ENCODE measurements around the gene EFCC1.
"Not testable (repeated sequence)": the region's sequence is repeated elsewhere in the genome, so short reads cannot be mapped to it uniquely, and the experiment has no call there.

The EFCC1 gene

DNA sequence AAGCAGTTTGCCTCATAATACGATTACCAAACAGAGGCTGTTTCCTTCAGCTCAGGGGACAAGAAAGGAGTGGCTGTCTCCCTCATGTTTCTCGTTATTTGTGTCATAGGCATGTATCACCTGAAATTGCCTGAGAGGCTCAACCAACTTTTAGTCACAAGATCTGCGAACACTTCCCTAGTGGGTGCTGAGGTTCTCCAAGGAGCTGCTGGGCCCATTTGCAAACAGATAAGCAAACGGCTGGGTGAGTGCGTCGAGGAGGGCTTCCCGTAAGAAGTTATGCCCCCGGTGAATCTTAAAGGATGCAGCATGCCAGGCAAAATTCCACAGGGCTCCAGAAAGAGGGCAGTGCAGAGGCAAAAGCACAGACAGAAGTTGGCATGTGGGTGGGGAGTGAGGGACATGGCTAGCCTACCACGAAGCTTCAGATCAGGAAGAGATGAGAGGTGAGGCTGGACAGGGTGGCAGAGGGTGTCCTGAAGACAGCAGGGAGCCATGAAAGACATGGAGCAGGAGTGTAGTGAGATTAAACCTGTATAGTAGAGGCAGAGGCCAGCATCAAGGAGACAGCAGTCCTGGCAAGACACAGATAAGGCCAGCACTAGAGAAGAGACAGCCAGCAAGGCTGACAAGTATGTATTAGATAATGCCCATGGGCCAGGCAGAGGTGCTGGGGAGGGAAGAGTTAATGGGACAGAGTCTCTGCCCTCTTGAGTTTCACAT is 55.5 kb downstream of the EFCC1 start:
- no peak for DNase-seq

DNA sequence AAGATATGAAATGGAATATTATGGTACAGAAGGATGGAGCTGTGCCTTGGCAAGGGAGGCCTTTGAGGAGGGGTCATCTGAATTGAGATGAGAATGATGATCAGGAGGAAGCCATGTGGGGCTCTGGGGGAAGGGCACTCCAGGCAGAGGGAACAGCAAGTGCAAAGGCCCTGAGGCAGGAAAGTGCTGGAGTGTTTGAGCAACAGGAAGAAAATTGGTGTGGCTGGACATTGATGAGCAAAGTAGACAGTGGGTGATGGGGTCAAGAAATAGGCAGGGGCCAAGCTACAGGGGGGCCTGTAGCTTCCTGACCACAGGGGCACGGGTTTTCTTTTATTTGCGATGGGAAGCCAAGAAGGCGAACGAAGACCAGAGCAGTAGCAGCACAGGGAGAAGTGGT is 56.1 kb downstream of the EFCC1 start:
- DNase-seq = no peak

- no peak for DNase-seq
Measured at GRCh38 chr3:129058441-129059200, 57.5 kb downstream of the EFCC1 start.

GRCh38 chr3:129059311-129059958 is 58.3 kb downstream of the EFCC1 start:
- DNase-seq = no peak

DNA sequence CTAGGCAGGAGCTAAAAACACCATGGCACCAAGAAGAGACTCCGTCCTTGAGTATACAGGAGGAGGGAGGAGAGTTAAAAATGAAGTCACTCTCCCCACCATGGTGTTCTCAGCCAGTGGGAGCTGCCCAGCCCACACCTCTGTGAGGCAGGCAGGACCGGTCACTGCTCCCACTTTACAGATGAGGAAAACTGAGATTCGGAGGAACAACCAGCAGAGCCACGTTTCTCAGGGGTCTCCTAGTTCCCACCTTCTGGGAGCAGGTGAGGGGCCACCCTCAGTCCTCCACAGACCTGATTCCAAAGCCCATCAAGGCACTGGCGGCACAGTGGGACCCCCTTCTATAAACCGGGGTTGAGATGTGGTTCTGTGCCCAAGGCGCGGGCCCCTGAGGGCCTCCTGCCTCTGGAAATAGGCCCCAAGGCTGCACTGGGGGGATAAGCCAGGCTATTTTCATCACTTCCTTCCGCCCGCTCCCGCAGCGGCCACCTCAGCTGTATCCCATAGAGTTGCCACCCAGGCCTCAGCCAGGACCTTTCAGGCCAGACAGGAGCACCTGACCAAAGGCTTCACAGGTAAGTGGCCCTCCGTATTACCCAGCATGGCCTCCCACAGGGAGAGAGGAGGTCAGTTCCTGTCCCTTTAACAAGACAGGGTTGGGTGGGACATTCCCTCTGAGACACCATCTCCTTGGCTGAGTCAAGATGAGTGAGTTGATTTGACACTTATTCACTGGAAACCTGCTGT is 59.3 kb downstream of the EFCC1 start, which contains the start of gene GP9:
GP9 (plus strand) TSS at position 504 of the 747 bp plus-strand sequence. CDS start 961 bp downstream, outside the sequence.
- DNase-seq = no peak

- no peak for DNase-seq
Measured at GRCh38 chr3:129061023-129061887, 60.2 kb downstream of the EFCC1 start.

DNA sequence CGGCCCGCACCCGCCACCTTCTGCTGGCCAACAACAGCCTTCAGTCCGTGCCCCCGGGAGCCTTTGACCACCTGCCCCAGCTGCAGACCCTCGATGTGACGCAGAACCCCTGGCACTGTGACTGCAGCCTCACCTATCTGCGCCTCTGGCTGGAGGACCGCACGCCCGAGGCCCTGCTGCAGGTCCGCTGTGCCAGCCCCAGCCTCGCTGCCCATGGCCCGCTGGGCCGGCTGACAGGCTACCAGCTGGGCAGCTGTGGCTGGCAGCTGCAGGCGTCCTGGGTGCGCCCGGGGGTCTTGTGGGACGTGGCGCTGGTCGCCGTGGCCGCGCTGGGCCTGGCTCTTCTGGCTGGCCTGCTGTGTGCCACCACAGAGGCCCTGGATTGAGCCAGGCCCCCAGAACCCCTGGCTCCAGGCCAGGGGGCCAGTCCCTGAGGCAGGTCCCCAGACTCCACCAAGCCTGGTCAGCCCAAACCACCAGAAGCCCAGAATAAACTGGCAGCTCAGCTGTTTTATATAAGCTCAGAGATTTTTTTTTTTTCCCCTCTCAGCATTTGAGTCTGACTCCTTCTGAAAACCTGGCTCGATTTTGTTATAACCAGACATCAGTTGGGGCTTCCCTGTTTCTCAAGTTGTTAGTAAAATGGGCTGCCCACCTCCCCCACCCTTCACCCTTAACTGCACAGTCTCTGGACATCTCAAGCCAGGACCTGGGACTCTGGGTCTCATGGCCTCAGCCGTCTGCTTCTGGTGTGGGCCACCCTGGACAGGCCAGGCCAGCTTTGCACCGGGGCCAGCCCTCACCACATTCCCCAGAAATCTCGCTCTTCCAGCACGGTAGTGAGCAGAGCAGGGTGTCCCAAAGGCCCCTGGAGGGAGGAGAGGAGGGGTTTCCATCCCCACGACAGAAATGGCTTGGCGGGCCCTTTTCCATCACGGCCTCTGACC is 61.1 kb downstream of the EFCC1 start:
- no peak for DNase-seq

DNA sequence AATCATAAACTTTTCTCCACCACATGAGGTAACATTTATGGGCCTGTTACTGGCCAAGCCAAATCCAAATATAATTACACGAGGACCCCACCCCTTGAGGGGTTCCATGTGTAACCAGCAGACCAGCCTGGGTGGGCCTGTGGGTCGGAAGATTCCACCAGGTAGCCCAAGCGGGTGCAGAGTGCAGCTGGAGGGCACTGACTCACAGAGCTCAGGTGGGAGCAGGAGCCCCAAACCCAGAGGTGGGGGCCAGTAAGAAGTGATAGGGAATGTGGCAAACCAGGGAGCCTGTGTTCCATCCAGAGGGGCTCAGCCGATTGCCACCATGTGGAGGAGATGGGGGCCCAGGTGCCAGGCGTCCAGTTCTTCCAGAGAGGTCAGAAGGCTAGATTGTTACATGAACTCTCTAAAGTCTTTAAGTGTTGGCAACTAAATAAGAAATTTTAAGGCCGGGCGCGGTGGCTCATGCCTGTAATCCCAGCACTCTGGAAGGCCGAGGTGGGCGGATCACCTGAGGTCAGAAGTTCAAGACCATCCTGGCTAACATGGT is 62.1 kb downstream of the EFCC1 start:
- no peak for DNase-seq

DNA sequence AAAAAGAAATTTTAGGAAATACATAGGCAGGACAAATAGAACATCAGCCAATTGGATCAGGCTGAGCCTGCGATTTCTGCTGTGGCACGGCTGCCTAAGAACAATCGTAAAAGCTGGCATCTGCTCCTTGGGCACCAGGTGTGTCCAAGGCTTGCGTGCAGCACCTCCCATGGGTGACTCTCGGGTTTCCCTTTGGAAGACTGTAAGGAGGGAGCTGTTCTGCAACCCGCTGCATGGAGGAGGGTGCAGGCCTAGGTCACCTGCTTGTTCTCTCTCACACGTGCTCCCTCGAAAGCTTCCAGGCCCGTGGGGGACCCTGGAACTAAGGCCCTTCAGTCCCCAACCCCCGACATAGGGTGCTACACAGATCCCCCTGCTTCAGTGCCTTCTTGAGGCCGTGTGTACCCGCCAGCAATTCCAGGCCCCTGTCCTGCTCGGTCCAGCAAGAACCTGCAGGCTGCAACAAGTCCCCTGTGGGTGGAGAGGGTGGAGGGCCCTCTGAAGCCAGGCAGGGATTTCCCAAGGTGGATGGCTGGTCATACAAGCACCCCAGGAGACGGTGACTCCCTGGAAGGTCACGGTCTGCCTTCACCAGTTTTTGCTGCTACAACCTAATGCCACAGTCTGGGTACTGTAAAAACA is 62.9 kb downstream of the EFCC1 start:
- no peak for DNase-seq

GRCh38 chr3:129065016-129065719 is 64.1 kb downstream of the EFCC1 start:
- DNase-seq = no peak

GRCh38 chr3:129065720-129066073 is 64.6 kb downstream of the EFCC1 start:
- no peak for DNase-seq

- DNase-seq = not testable (repeated sequence)
Measured at GRCh38 chr3:129067719-129068118, 66.6 kb downstream of the EFCC1 start.

- DNase-seq = peak; percentile 71
Measured at GRCh38 chr3:129068291-129068886, 67.3 kb downstream of the EFCC1 start.

DNA sequence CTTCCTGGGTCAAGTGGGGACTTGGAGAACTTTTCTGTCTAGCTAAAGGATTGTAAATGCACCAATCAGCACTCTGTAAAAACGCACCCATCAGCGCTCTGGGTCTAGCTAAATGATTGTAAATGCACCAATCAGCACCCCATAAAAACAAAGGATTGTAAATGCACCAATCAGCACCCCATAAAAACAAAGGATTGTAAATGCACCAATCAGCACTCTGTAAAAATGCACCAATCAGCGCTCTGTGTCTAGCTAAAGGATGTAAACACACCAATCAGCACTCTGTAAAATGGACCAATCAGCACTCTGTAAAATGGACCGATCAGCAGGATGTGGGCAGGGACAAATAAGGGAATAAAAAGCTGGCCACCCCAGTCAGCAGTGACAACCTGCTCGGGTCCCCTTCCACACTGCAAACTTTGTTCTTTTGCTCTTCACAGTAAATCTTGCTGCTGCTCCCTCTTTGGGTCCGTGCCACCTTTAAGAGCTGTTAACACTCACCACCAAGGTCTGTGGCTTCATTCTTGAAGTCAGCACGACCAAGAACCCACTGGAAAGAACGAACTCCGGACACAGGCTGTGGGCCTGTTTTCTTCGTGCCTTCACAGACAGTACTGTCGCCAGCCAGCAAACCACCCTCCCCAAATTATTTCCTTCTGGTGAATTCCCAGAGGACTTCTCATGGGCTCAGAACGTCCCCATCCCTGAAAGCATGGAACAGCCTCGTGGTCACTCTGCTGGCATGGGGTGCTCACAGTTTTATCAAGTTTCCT is 68.4 kb downstream of the EFCC1 start:
- DNase-seq = not testable (repeated sequence)

- DNase-seq = no peak
Measured at GRCh38 chr3:129070086-129070885, 69.2 kb downstream of the EFCC1 start.

DNA sequence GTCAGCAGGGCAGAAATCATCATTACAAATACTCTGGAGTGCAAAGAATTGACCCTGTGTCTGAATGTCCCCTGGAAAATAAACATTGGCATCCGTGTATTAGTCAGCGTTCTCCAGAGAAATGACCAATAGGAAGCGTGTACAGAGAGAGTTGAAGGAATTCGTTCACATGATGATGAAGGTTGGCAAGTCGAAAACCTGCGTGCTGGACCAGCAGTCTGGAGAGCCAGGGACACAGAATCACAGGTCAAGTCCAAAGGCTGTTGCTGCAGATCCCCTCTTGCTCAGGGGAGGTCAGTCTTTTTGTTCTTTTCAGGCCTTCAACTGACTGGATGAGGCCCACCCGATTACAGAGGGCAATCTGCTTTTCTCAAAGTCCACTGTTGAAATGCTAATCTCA is 76.1 kb downstream of the EFCC1 start:
- no peak for DNase-seq

- no peak for DNase-seq
Measured at GRCh38 chr3:129078510-129078909, 77.4 kb downstream of the EFCC1 start.

Measured in right kidney (tissue), 1 donor.